HG03469 (cell line): ENCODE results near the gene SAMD9L.
"Not testable (repeated sequence)": the region's sequence is repeated elsewhere in the genome, so short reads cannot be mapped to it uniquely, and the experiment has no call there.

ENCODE experiments used
- ATAC-seq: cut with Tn5 transposase; IDR thresholded peaks from one replicate; pipeline ENCODE4 v1.9.1; 2021; ENCODE audit warnings: mild to moderate bottlenecking, moderate library complexity, moderate number of reproducible peaks; ENCODE audit not compliant: unreplicated experiment

The SAMD9L gene

GRCh38 chr7:93146472-93147141 lies 1.6 kb downstream of the SAMD9L start:
- no peak for ATAC-seq

GRCh38 chr7:93146036-93146435 lies 2.1 kb downstream of the SAMD9L start:
- no peak for ATAC-seq

GRCh38 chr7:93145354-93145753 lies 2.8 kb downstream of the SAMD9L start:
- ATAC-seq, result no peak

- no peak for ATAC-seq
These were observed 6.1 kb downstream of the SAMD9L start for GRCh38 chr7:93142127-93142526.

- ATAC-seq, result no peak
These were observed 7.5 kb downstream of the SAMD9L start for GRCh38 chr7:93140582-93141191.

GRCh38 chr7:93138576-93138975 lies 9.6 kb downstream of the SAMD9L start:
- no peak for ATAC-seq

GRCh38 chr7:93133005-93133404 lies 15.2 kb downstream of the SAMD9L start:
- no peak for ATAC-seq

- ATAC-seq, result no peak
These were observed 16.0 kb downstream of the SAMD9L start for GRCh38 chr7:93132216-93132615.

GRCh38 chr7:93126954-93127353 lies 21.2 kb downstream of the SAMD9L start:
- ATAC-seq, result not testable (repeated sequence)

GRCh38 chr7:93123532-93123931 lies 24.7 kb downstream of the SAMD9L start:
- not testable (repeated sequence) for ATAC-seq

GRCh38 chr7:93120592-93121549 lies 27.3 kb downstream of the SAMD9L start:
- ATAC-seq, result no peak

GRCh38 chr7:93119191-93119905 lies 28.8 kb downstream of the SAMD9L start:
- no peak for ATAC-seq

- ATAC-seq, result peak; percentile 100
These were observed 30.2 kb downstream of the SAMD9L start, which contains the start of gene SAMD9 for GRCh38 chr7:93117852-93118530. Gene SAMD9 (minus strand): TSS chr7:93117979. CDS start chr7:93106097, 11,882 bp downstream.

GRCh38 chr7:93117327-93117726 lies 30.9 kb downstream of the SAMD9L start:
- peak; percentile 2 for ATAC-seq

GRCh38 chr7:93115796-93116195 lies 32.4 kb downstream of the SAMD9L start:
- ATAC-seq, result no peak

- ATAC-seq, result no peak
These were observed 40.2 kb downstream of the SAMD9L start for GRCh38 chr7:93108003-93108402.

- no peak for ATAC-seq
These were observed 50.8 kb downstream of the SAMD9L start for GRCh38 chr7:93097388-93097787.

- ATAC-seq, result peak; percentile 52
These were observed 55.3 kb downstream of the SAMD9L start for GRCh38 chr7:93092757-93093370.
